RWPE1 (cell line): ENCODE results near the gene CABP2.

Experiments
- CTCF ChIA-PET: fragments of 350-600 bp; sonication (Branson Sonifier 250); formaldehyde crosslinking; extraction: SDS; loops from one replicate; lab custom pipeline; 2021; lab: Yijun Ruan, JAX
- POLR2A ChIA-PET: fragments of 400-600 bp; formaldehyde crosslinking; extraction: SDS; loops from one replicate; lab custom pipeline; 2020; ENCODE audit warnings: antibody characterized with exemption; ENCODE audit not compliant: low non-redundant PET; lab: Yijun Ruan, JAX
- DNase-seq: peaks from one replicate; pipeline ENCODE4 v3.0.0; 2012; ENCODE audit warnings: low spot score
- H3K27ac ChIP-seq: fragments of 450-650 bp; 2 replicates; pipeline ENCODE4 v1.5.1; 2017
- TF ChIP-seq, protein P1 (sequence below): fragments of 450-650 bp; conservative IDR thresholded peaks from 2 replicates; pipeline ENCODE4 v1.5.1; 2017; ENCODE audit warnings: low read depth, mild to moderate bottlenecking

Gene CABP2

DNA sequence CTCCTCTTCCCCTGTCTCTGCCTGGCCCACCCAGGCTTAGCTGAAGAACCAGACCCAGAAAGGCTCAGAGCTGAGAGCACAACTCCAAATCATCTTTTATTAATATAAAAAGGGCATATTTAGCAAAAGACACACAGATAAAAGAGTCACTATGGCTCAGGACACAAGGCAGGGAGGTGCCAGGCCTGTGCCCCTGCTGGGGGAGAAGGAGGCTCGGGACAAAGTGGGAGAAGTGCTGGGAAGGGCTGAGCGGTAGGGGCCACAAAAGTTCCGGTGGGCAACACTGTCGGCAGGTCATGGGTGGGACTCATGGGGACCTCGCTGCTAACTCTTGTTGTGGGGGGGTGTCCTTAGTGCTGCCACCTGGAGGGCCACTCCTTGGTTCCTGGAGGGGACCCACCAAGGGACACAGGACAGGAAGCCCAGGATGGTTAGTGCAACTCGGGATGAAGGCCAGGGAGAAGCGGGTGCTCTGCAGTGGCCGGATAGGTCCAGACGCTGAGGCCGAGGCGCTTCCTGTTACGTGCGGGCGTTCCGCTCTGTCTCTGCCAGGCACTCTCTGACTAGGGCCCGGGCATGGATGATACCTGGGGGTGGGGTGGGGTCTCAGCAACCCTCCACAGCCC is 16.7 kb downstream of the CABP2 start:
- CTCF ChIA-PET, result interaction anchor here (0.6 to 0.7 kb wide), 4 partner anchors 70 to 1224 kb away, joined by 3 to 4 read pairs (median 3); no protein-coding TSS in a partner anchor
- POLR2A ChIA-PET, result no interaction called here
- DNase-seq, result no peak
- H3K27ac ChIP-seq, result peak overlapping the region; percentile 100
- TF ChIP-seq, protein P1, sequence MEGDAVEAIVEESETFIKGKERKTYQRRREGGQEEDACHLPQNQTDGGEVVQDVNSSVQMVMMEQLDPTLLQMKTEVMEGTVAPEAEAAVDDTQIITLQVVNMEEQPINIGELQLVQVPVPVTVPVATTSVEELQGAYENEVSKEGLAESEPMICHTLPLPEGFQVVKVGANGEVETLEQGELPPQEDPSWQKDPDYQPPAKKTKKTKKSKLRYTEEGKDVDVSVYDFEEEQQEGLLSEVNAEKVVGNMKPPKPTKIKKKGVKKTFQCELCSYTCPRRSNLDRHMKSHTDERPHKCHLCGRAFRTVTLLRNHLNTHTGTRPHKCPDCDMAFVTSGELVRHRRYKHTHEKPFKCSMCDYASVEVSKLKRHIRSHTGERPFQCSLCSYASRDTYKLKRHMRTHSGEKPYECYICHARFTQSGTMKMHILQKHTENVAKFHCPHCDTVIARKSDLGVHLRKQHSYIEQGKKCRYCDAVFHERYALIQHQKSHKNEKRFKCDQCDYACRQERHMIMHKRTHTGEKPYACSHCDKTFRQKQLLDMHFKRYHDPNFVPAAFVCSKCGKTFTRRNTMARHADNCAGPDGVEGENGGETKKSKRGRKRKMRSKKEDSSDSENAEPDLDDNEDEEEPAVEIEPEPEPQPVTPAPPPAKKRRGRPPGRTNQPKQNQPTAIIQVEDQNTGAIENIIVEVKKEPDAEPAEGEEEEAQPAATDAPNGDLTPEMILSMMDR, result peak; percentile 49

DNA sequence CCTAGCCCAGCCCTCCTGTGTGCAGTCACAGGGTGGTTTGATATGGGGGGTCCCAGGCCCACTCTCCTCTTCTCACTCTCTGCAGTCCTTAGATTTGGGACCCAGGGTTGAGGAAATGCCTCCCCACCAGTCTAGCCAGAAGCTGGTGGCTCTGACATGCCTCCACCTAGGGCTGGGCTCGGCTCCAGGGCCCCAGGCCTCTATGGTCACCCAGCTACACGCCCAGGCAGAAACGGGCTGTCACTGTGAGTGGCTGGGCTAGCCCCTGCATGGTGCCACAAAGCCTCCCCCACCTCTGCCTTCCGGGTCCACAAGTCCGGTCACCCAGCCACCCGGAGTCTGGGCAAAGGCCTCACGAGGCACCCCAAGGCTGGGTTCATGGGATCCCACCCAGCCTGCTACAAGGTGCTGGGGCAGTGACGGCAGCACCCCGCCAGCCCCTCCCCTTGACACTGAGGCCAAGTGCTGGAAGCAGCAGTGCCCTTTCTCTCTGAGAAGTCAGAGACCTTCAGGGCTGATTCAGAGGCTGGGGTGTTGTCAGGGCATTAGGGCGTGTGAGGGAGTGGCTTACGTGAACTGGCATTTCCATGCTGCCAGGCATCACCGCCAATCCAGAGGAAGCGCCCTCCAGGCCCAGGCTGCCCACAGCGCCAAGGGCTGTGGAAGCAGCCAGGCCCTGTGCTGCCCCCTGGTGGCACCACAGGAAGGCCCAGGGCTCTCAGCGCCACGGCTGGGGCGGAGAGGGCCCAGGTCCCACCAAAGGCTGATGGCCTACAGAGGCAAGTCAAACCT is 17.4 kb downstream of the CABP2 start:
- ChIA-PET CTCF (interaction anchor here (0.6 to 0.7 kb wide), 6 partner anchors 40 to 1223 kb away, joined by 3 to 4 read pairs (median 3); partner anchors contain the start of gene PTPRCAP), POLR2A (interaction anchor here (0.5 to 1.1 kb wide), 3 partner anchors 37 to 114 kb away, joined by 3 to 4 read pairs (median 4); partner anchors contain the start of genes CORO1B, RAD9A and TMEM134)
- peak overlapping the region; percentile 100 for H3K27ac ChIP-seq
- peak; percentile 94 for DNase-seq
- TF ChIP-seq, protein P1, result peak; percentile 98

DNA sequence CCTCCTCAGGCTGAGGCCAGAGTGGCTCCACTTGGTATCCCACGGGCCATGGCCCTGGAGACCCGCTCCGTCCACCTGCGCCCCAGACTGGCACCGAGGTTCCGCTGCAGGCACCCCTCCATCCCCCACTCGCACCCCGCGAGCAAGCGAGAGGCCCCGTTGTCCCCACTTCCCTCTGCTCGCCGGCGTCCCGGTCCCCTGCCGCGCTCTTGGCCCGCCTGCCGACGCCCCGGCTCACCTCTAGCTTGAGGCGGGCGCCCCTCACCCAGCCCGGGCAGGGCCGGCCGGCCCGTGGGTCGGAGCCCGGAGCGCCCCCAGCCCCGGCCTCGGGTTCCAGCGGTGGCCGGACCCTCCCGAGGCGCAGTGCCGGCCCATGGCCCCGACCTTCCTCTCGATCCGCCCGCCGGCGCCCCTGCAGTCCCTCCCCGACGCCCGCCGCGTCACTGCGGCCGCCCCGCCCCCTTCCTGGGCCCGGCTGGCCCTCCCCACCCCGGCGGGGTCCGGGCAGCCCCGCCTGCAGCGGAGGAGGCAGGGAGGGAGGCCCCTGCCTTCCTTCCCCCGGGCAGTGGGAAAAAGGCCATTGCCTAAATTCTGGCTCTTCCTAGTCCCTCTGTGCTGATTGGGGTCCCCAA is 18.2 kb downstream of the CABP2 start, which contains the start of gene PITPNM1:
TSS of gene PITPNM1 (minus strand) at position 414 of the 632 bp plus-strand sequence. CDS start 1,183 bp downstream, outside the sequence.
- POLR2A ChIA-PET, result interaction anchor here (0.5 to 1.1 kb wide), 3 partner anchors 36 to 103 kb away, joined by 3 to 4 read pairs (median 4); partner anchors contain the start of genes CORO1B, PPP1CA and TMEM134

DNA sequence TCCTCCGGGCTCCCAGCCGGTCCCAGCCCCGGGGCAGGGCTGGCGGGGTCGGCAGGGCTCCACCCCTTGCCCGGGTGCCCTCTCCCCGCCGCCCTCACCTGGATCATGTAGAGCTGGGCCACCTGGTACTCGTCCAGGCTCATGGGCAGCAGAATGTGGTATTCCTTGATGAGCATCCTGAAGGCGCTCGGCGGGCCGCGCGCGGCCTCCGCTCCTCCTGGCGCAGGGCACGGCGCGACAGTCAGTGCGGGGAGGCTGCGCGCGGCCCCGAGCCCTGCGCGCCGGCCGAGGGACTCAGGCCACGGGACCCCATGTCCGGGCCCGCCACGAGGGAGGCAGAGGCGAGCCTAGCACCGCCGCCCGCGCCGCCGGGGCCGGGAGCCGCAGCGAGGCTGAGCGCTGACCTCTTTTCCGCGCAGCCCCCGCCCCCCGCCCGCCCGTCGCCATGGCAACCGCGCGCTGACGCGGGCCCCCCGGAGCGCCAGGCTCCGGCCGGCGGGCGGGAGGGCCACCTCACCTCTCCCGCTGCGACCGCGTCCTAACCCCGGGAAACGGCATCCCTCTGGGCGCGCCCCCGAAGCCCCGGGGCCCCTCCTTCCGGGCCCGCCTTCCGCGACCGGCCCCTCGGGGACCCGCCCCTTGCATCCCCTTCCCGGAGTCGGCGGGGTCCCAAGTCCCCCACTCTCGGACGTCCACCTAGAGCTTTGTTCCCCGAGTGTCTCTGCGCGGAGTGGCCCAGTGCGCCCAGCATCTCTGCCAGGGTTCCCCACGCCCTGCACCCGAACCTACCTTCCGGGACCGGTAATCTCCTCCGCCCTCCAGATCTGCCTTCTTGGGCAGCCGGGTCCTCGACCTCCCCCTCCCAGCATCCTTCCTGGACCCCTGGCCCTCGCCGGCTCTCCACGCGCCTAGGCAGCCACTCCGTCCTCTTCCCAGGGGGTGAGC is 19.0 kb downstream of the CABP2 start:
- no peak for DNase-seq
- peak overlapping the region; percentile 100 for H3K27ac ChIP-seq
- ChIA-PET POLR2A (interaction anchor here (1.0 kb wide), 1 partner anchor 103 kb away, joined by 4 read pairs; the partner anchor contains the start of gene PPP1CA), CTCF (no interaction called here)
- TF ChIP-seq, protein P1, result no peak

More for the DNA sequence above, 18.2 kb downstream of the CABP2 start, which contains the start of gene PITPNM1:
- H3K27ac ChIP-seq, result peak within 1 kb of the TSS; percentile 100
- DNase-seq, result peak; percentile 77
- TF ChIP-seq, protein P1, result no peak
- CTCF ChIA-PET, result interaction anchor here (0.6 to 0.7 kb wide), 3 partner anchors 40 to 656 kb away, joined by 3 read pairs; partner anchors contain the start of gene PTPRCAP

- no peak for DNase-seq
- ChIA-PET CTCF (no interaction called here), POLR2A (no interaction called here)
Observed at GRCh38 chr11:67503119-67504004, 19.9 kb downstream of the CABP2 start.

More at GRCh38 chr11:67503119-67504004, 19.9 kb downstream of the CABP2 start:
- peak overlapping the region; percentile 100 for H3K27ac ChIP-seq
- TF ChIP-seq, protein P1, result no peak
